HepG2 (cell line): ENCODE results near the gene PSIP1. TPM values are rescaled to one million over a fixed set of nuclear protein-coding genes. Genes with fewer than 3 reads are reported as not detected.

Source experiments
- ATAC-seq: fragments of 200-7000 bp; cut with Tn5 transposase; 3 replicates; pipeline ENCODE4 v1.9.1; 2020; ENCODE audit warnings: mild to moderate bottlenecking, moderate library complexity
- BruUV-seq: library from RNA; stranded (reverse); fragments of 400-500 nt; replicated peaks from 2 replicates; lab custom pipeline; 2021; lab: Mats Ljungman, UMichigan
- CTCF ChIA-PET: fragments of 300-600 bp; formaldehyde crosslinking; extraction: SDS; loops from one replicate; lab custom pipeline; 2021; ENCODE audit warnings: low total read pairs, inconsistent platforms, low intra/inter-chr PET ratio; lab: Yijun Ruan, JAX
- POLR2A ChIA-PET: fragments of 350-600 bp; sonication (Branson Sonifier 250); formaldehyde crosslinking; loops from one replicate; lab custom pipeline; 2020; ENCODE audit warnings: antibody characterized with exemption, inconsistent platforms; lab: Yijun Ruan, JAX
- DNase-seq: peaks from one replicate; pipeline ENCODE4 v3.0.0-alpha.2; 2015; ENCODE audit warnings: low spot score
- FAIRE-seq: peaks from 3 replicates; lab custom pipeline; 2011; peaks lifted over from hg19 to GRCh38; lab: Jason Lieb, UNC
- H2AFZ ChIP-seq: one replicate; pipeline ENCODE4 v1.6.1; 2011; ENCODE audit warnings: low read length, inconsistent platforms
- H3K27ac ChIP-seq: fragments of 300-600 bp; 3 replicates; pipeline ENCODE4 v1.8.0; 2011; ENCODE audit warnings: mixed run types, mild to moderate bottlenecking, mixed read lengths, low read length, inconsistent platforms; ENCODE audit not compliant: insufficient read depth; ENCODE audit errors: extremely low read length
- H3K27me3 ChIP-seq, 2 experiments: fragments of 200-600 bp in 1 of 2; 2 replicates in 1 of 2; 3 replicates in 1 of 2; pipeline versions ENCODE4 v1.6.0 to v1.8.0; 2011; ENCODE audit warnings: low read length in 2 of 2, mild to moderate bottlenecking in 2 of 2, moderate library complexity in 2 of 2, inconsistent platforms in 1 of 2; ENCODE audit not compliant: insufficient read depth in 2 of 2, control insufficient read depth in 1 of 2
- H3K36me3 ChIP-seq, 2 experiments: fragments of 200-600 bp in 1 of 2; replicated peaks in 1 of 2; 2 replicates in 1 of 2; 3 replicates in 1 of 2; pipeline versions ENCODE4 v1.5.1 to v1.8.0; 2011; ENCODE audit warnings: low read length in 2 of 2, inconsistent platforms in 1 of 2; ENCODE audit not compliant: insufficient read depth in 2 of 2, control insufficient read depth in 1 of 2
- H3K4me1 ChIP-seq: 2 replicates; pipeline ENCODE4 v1.5.1; 2012; ENCODE audit warnings: low read length, inconsistent platforms; ENCODE audit not compliant: insufficient read depth
- H3K4me2 ChIP-seq: 2 replicates; pipeline ENCODE4 v1.6.0; 2011; ENCODE audit warnings: low read depth, low read length, inconsistent platforms
- H3K4me3 ChIP-seq, 3 experiments: fragments of 200-600 bp in 1 of 3; sonication (generic), shearing (Covaris generic) in 1 of 3; replicated peaks in 1 of 3; 2 replicates each; pipeline ENCODE4 v1.5.1; 2011 to 2016; ENCODE audit warnings: low read length in 3 of 3, inconsistent platforms in 2 of 3, low read depth in 2 of 3, mild to moderate bottlenecking in 2 of 3, control low read depth in 1 of 3, mixed read lengths in 1 of 3; ENCODE audit not compliant: insufficient read depth in 1 of 3
- H3K79me2 ChIP-seq: one replicate; pipeline ENCODE4 v1.6.1; 2011; ENCODE audit warnings: low read length, inconsistent platforms; ENCODE audit not compliant: insufficient read depth
- H3K9ac ChIP-seq: 2 replicates; pipeline ENCODE4 v1.6.0; 2011; ENCODE audit warnings: mild to moderate bottlenecking, low read depth, low read length, inconsistent platforms; ENCODE audit not compliant: insufficient read depth
- H3K9me3 ChIP-seq: 2 replicates; pipeline ENCODE4 v1.5.1; 2012; ENCODE audit warnings: mild to moderate bottlenecking, low read length
- H4K20me1 ChIP-seq: 2 replicates; pipeline ENCODE4 v1.6.0; 2011; ENCODE audit warnings: inconsistent platforms, mild to moderate bottlenecking, low read length, moderate library complexity; ENCODE audit not compliant: insufficient read depth
- MLLT10 ChIP-seq: sonication (generic); formaldehyde crosslinking; IDR thresholded peaks from 2 replicates; pipeline ENCODE4 v1.4.0; 2020; ENCODE audit warnings: missing genetic modification reagents
- MYNN ChIP-seq: sonication (generic); formaldehyde crosslinking; IDR thresholded peaks from 2 replicates; pipeline ENCODE4 v1.4.0; 2020; ENCODE audit warnings: mild to moderate bottlenecking, low read depth, missing genetic modification reagents
- RFX1 ChIP-seq: fragments of 450-650 bp; IDR thresholded peaks from 2 replicates; pipeline ENCODE4 v1.6.1; 2017
- RFXANK ChIP-seq: IDR thresholded peaks from 2 replicates; pipeline ENCODE4 v1.6.1; 2016
- ZNF577 ChIP-seq: sonication (generic); formaldehyde crosslinking; IDR thresholded peaks from 2 replicates; pipeline ENCODE4 v1.4.0; 2020; ENCODE audit warnings: mild to moderate bottlenecking, low read depth, missing genetic modification reagents, borderline replicate concordance
- ZSCAN9 ChIP-seq: IDR thresholded peaks from 2 replicates; pipeline ENCODE4 v1.6.1; 2016; ENCODE audit warnings: borderline replicate concordance
- WGBS: methylation state at CpG from one replicate; pipeline ENCODE4 v1.1.6; 2017; ENCODE audit warnings: low lambda C conversion rate; 5-methylcytosine and 5-hydroxymethylcytosine counted together
- in situ Hi-C: cut with HindIII; loops from 2 replicates; pipeline ENCODE4 v1.10.0; 2017; ENCODE audit warnings: low pct_unique_long_range_greater_than_20kb; ENCODE audit not compliant: extremely low pct_ligation_motif_present
- intact Hi-C: fragments of 100-400 bp; cut with micrococcal nuclease; formaldehyde crosslinking; loops from one replicate; pipeline ENCODE4 v1.10.0; 2022; ENCODE audit not compliant: unreplicated experiment
- polyA plus RNA-seq, 8 experiments: library from polyadenylated mRNA; depleted of rRNA in 3 of 8; stranded (reverse) in 7 of 8; unstranded in 1 of 8; fragments of >200 nt; fragmentation: Illumina TruSeq in 4 of 8; extraction: Trizol in 4 of 8; gene quantifications; 2 replicates each; pipeline versions ENCODE4 v1.2.1 to v1.2.3, GENCODE V29; 2011 to 2016; ENCODE audit warnings: low read depth in 4 of 8, missing spikeins in 1 of 8, mixed read lengths in 1 of 8; ENCODE audit not compliant: insufficient read depth in 1 of 8
- total RNA-seq, 5 experiments: library from RNA; depleted of rRNA; stranded (reverse); fragments of >200 nt; fragmentation: Illumina TruSeq; extraction: Trizol; gene quantifications; 2 replicates each; pipeline ENCODE4 v1.2.3, GENCODE V29; 2016; ENCODE audit warnings: low read depth in 1 of 5
- TF ChIP-seq, protein P1 (sequence below): sonication (generic); formaldehyde crosslinking; IDR thresholded peaks from 2 replicates; pipeline ENCODE4 v1.5.1; 2020; ENCODE audit warnings: missing genetic modification reagents, mild to moderate bottlenecking, borderline replicate concordance

Gene PSIP1
- total and polyA plus RNA-seq, 2 of the 13 experiments (the other 11 are each of a cell fraction or from before 2014, with no cell fraction given), result 12.6 to 46.4 TPM

DNA sequence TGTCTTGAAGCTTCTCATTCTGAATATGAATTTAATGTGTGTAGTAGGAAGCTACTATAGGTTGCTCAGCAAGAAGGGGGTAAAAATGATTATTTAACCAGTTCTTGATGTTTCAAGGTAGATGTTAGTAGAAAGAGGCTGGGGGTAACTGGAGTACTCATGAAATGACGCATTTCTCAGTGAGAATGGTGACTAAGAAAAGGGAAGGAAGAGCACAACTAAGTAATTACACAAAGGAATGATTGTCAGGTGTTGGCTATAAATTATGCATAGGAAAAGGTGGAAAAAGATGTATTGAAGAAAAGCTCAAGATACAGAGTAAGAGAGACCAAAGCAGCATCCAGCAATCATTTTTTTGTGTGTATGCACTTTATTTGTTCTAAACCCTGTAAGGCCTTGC, 1.4 kb upstream of the PSIP1 start:
- Histone ChIP-seq H2AFZ (no peak overlapping the region), H3K79me2 (peaks cover 19% of the 10 kb centered on the region), H3K36me3 (peaks cover 1 to 2% of the 10 kb centered on the region in 2 experiments; a peak in 1 of 5 replicates), H4K20me1 (no peaks in the 10 kb centered on the region; the same call in 1 of the 2 replicates), H3K9me3 (no peaks in the 10 kb centered on the region), H3K9ac (no peak overlapping the region), H3K4me2 (no peak overlapping the region), H3K27ac (no peak overlapping the region), H3K27me3 (no peaks in the 10 kb centered on the region; a peak in 1 of 5 replicates), H3K4me1 (peaks cover 30% of the 10 kb centered on the region), H3K4me3 (no peak overlapping the region)
- ChIA-PET CTCF (no interaction called here), POLR2A (interaction anchor here (1.6 kb wide), 1 partner anchor 40 kb away, joined by 13 read pairs; the partner anchor contains the start of gene CCDC171)
- intact Hi-C loops, result loop anchor here (10.0 kb wide), 1 partner anchor 93 kb away; no protein-coding TSS in a partner anchor
- in situ Hi-C loops, result no loop called here
- ATAC-seq, result no peak
- WGBS, result 83% methylated on average over 1 of the region's 1 CpG
- TF ChIP-seq MYNN (CRISPR knock-in tag) (no peak), RFXANK (CRISPR knock-in tag) (no peak), ZNF577 (CRISPR knock-in tag) (no peak), RFX1 (no peak), ZSCAN9 (no peak), MLLT10 (no peak)
- TF ChIP-seq, protein P1, sequence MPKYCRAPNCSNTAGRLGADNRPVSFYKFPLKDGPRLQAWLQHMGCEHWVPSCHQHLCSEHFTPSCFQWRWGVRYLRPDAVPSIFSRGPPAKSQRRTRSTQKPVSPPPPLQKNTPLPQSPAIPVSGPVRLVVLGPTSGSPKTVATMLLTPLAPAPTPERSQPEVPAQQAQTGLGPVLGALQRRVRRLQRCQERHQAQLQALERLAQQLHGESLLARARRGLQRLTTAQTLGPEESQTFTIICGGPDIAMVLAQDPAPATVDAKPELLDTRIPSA (CRISPR knock-in tag), result no peak
- no peak for FAIRE-seq
- no peak for DNase-seq
- BruUV-seq, result no TSS peak
